Measurements from ENCODE around the gene CAPZA1.
A peak's percentile ranks its signal among the peaks of the same experiment; 100 is the strongest.
"Not testable (repeated sequence)": the region's sequence is repeated elsewhere in the genome, so short reads cannot be mapped to it uniquely, and the experiment has no call there.

Gene CAPZA1

GRCh38 chr1:112626193-112626592, 6.6 kb downstream of the CAPZA1 start:
- intact Hi-C loops (cut with DNase I), result no loop called here
- DNase-seq, result no peak

GRCh38 chr1:112626887-112627286, 7.3 kb downstream of the CAPZA1 start:
- intact Hi-C loops (cut with DNase I), result no loop called here

GRCh38 chr1:112628516-112628915, 8.9 kb downstream of the CAPZA1 start:
- intact Hi-C loops (cut with DNase I), result no loop called here
- no peak for DNase-seq

More at GRCh38 chr1:112626887-112627286, 7.3 kb downstream of the CAPZA1 start:
- no peak for DNase-seq

GRCh38 chr1:112629256-112629655, 9.6 kb downstream of the CAPZA1 start:
- intact Hi-C loops (cut with DNase I), result no loop called here
- no peak for DNase-seq

GRCh38 chr1:112633628-112634027, 14.0 kb downstream of the CAPZA1 start:
- no peak for DNase-seq
- intact Hi-C loops (cut with DNase I), result no loop called here

- DNase-seq, result no peak
These were observed 14.7 kb downstream of the CAPZA1 start for GRCh38 chr1:112634367-112634766.

GRCh38 chr1:112636056-112636455, 16.4 kb downstream of the CAPZA1 start:
- no peak for DNase-seq
- intact Hi-C loops (cut with DNase I), result no loop called here

More at GRCh38 chr1:112634367-112634766, 14.7 kb downstream of the CAPZA1 start:
- intact Hi-C loops (cut with DNase I), result no loop called here

GRCh38 chr1:112636597-112637253, 17.1 kb downstream of the CAPZA1 start:
- no peak for DNase-seq
- intact Hi-C loops (cut with DNase I), result no loop called here

GRCh38 chr1:112637254-112638109, 17.9 kb downstream of the CAPZA1 start:
- intact Hi-C loops (cut with DNase I), result no loop called here
- DNase-seq, result peak in 2 of 10 donors; percentile 3 to 31

GRCh38 chr1:112638110-112638428, 18.4 kb downstream of the CAPZA1 start:
- DNase-seq, result no peak
- intact Hi-C loops (cut with DNase I), result no loop called here

- peak in 2 of 10 donors; percentile 70 to 83 for DNase-seq
- intact Hi-C loops (cut with DNase I), result not testable (repeated sequence)
These were observed 20.8 kb downstream of the CAPZA1 start for GRCh38 chr1:112640437-112640836.

- DNase-seq, result no peak
- intact Hi-C loops (cut with DNase I), result no loop called here
These were observed 23.4 kb downstream of the CAPZA1 start for GRCh38 chr1:112643080-112643479.

- intact Hi-C loops (cut with DNase I), result no loop called here
- no peak for DNase-seq
These were observed 26.6 kb downstream of the CAPZA1 start for GRCh38 chr1:112646225-112646624.

- DNase-seq, result no peak
- intact Hi-C loops (cut with DNase I), result no loop called here
These were observed 31.6 kb downstream of the CAPZA1 start for GRCh38 chr1:112651205-112651604.

- intact Hi-C loops (cut with DNase I), result no loop called here
- no peak for DNase-seq
These were observed 46.2 kb downstream of the CAPZA1 start for GRCh38 chr1:112665857-112666256.

GRCh38 chr1:112666946-112667345, 47.3 kb downstream of the CAPZA1 start:
- no peak for DNase-seq
- intact Hi-C loops (cut with DNase I), result no loop called here

GRCh38 chr1:112672009-112672408, 52.4 kb downstream of the CAPZA1 start:
- intact Hi-C loops (cut with DNase I), result no loop called here
- DNase-seq, result no peak

- DNase-seq, result no peak
- intact Hi-C loops (cut with DNase I), result no loop called here
These were observed 53.2 kb downstream of the CAPZA1 start for GRCh38 chr1:112672842-112673241.

GRCh38 chr1:112673592-112674439, 54.2 kb downstream of the CAPZA1 start:
- intact Hi-C loops (cut with DNase I), result loop anchor here (2.0 kb wide), 1 partner anchor 55 kb away; the partner anchor contains the start of genes CAPZA1 and ST7L
- DNase-seq, result no peak

- peak; percentile 25 to 95 (median 56) for DNase-seq
- intact Hi-C loops (cut with DNase I), result loop anchor here (2.0 kb wide), 1 partner anchor 56 kb away; the partner anchor contains the start of genes CAPZA1 and ST7L
These were observed 54.9 kb downstream of the CAPZA1 start, which contains the start of gene MOV10 for GRCh38 chr1:112674440-112674985. TSS of gene MOV10 (plus strand) at chr1:112674659. CDS start at chr1:112674913, 254 bp downstream.

Data from posterior cingulate gyrus (tissue), 11 donors.